Panc1 (cell line): ENCODE measurements around the gene ABCC3.

Experiments used
- POLR2AphosphoS5 ChIP-seq: IDR thresholded peaks from 2 replicates; pipeline ENCODE4 v1.6.1; 2012; ENCODE audit warnings: mild to moderate bottlenecking, low read depth, low read length, moderate library complexity
- SIN3A ChIP-seq: IDR thresholded peaks from 2 replicates; pipeline ENCODE4 v1.6.1; 2012; ENCODE audit warnings: low read depth, mild to moderate bottlenecking, low read length, moderate library complexity, borderline replicate concordance; ENCODE audit not compliant: insufficient read depth
- TCF7L2 ChIP-seq: IDR thresholded peaks from 2 replicates; pipeline ENCODE4 v1.6.1; 2011; ENCODE audit warnings: mild to moderate bottlenecking, low read depth, low read length, inconsistent platforms
- TF ChIP-seq, protein P1 (sequence below): fragments of 450-650 bp; IDR thresholded peaks from 2 replicates; pipeline ENCODE4 v1.5.1; 2017; ENCODE audit warnings: mild to moderate bottlenecking
- TF ChIP-seq, protein P2 (sequence below), 2 experiments: IDR thresholded peaks; 2 replicates each; pipeline ENCODE4 v1.6.1; 2011 to 2012; ENCODE audit warnings: low read depth in 2 of 2, control low read depth in 1 of 2, low read length in 1 of 2, mild to moderate bottlenecking in 1 of 2, moderate library complexity in 1 of 2; ENCODE audit not compliant: insufficient read depth in 1 of 2

DNA sequence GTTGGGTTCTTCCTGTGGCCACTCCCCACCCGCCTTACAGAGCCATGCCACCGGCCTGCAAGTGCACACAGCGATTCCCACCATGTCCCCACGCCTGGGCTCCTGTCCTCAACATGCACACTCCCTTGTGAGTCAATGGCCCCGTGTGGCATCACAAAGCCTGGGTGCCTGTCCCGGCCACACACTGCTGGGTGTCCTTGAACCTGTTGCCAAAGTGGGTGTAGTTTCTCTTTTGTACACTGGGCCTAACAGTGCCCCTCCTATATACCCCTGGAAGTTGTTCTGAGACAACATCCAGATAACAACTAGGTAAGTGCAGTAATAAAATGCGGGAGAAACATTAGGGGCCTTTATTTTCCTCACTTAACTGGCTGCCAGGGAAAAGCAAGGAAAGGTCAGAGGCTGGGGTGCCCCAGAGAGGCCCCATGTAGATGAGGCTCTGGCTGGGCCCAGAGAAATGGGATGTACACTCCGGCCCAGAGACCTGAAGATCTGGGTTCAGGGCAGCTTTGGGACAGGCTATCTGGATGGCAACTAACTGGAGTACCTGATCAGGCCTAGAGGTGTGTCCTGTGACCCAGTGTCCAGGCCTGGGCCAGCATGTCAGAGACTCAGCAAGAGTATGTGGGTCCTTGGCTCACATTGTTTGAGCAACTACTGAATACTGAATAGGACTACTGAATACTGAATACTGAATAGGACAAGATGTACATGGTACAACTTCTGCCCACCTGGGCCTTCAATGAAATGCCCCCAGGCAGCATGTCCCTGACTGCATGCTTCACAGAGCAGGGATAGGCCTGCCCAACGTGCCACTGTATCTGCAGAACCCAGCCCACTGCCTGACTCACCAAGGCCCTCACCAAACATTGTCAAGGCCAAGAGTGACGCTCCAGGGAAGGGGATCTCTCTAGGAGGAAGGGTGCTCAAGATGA lies 8.3 kb downstream of the ABCC3 start:
- TF ChIP-seq, protein P1, sequence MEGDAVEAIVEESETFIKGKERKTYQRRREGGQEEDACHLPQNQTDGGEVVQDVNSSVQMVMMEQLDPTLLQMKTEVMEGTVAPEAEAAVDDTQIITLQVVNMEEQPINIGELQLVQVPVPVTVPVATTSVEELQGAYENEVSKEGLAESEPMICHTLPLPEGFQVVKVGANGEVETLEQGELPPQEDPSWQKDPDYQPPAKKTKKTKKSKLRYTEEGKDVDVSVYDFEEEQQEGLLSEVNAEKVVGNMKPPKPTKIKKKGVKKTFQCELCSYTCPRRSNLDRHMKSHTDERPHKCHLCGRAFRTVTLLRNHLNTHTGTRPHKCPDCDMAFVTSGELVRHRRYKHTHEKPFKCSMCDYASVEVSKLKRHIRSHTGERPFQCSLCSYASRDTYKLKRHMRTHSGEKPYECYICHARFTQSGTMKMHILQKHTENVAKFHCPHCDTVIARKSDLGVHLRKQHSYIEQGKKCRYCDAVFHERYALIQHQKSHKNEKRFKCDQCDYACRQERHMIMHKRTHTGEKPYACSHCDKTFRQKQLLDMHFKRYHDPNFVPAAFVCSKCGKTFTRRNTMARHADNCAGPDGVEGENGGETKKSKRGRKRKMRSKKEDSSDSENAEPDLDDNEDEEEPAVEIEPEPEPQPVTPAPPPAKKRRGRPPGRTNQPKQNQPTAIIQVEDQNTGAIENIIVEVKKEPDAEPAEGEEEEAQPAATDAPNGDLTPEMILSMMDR, result no peak
- no peak; the same call in 1 of the 2 replicates for TF ChIP-seq POLR2AphosphoS5
- TF ChIP-seq SIN3A, result no peak
- TF ChIP-seq, protein P2, sequence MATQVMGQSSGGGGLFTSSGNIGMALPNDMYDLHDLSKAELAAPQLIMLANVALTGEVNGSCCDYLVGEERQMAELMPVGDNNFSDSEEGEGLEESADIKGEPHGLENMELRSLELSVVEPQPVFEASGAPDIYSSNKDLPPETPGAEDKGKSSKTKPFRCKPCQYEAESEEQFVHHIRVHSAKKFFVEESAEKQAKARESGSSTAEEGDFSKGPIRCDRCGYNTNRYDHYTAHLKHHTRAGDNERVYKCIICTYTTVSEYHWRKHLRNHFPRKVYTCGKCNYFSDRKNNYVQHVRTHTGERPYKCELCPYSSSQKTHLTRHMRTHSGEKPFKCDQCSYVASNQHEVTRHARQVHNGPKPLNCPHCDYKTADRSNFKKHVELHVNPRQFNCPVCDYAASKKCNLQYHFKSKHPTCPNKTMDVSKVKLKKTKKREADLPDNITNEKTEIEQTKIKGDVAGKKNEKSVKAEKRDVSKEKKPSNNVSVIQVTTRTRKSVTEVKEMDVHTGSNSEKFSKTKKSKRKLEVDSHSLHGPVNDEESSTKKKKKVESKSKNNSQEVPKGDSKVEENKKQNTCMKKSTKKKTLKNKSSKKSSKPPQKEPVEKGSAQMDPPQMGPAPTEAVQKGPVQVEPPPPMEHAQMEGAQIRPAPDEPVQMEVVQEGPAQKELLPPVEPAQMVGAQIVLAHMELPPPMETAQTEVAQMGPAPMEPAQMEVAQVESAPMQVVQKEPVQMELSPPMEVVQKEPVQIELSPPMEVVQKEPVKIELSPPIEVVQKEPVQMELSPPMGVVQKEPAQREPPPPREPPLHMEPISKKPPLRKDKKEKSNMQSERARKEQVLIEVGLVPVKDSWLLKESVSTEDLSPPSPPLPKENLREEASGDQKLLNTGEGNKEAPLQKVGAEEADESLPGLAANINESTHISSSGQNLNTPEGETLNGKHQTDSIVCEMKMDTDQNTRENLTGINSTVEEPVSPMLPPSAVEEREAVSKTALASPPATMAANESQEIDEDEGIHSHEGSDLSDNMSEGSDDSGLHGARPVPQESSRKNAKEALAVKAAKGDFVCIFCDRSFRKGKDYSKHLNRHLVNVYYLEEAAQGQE (IDR thresholded peaks at IDR 0.05; ENCODE audit: insufficient read depth in 1 of 2, low read depth in 2 of 2, low read length in 1 of 2), result no peak
- TF ChIP-seq TCF7L2, result no peak
